NB4 (cell line): ENCODE results near the gene CDC42BPG.
A peak's percentile ranks its signal among the peaks of the same experiment; 100 is the strongest.
"Not testable (repeated sequence)": the region's sequence is repeated elsewhere in the genome, so short reads cannot be mapped to it uniquely, and the experiment has no call there.

Experiments
- DNase-seq: peaks from one replicate; pipeline ENCODE4 v3.0.0; 2010; ENCODE audit warnings: low read depth
- H3K4me3 ChIP-seq: one replicate; pipeline ENCODE4 v1.5.1; 2011; ENCODE audit warnings: mild to moderate bottlenecking, low read depth, low read length, moderate library complexity
- MYC ChIP-seq: IDR thresholded peaks from 2 replicates; pipeline ENCODE4 v1.6.1; 2011; ENCODE audit warnings: low read depth, low read length
- POLR2A ChIP-seq: IDR thresholded peaks from 2 replicates; pipeline ENCODE4 v1.6.1; 2011; ENCODE audit warnings: mild to moderate bottlenecking; ENCODE audit not compliant: insufficient read length; ENCODE audit errors: extremely low read depth
- TF ChIP-seq, protein P1 (sequence below): IDR thresholded peaks from 2 replicates; pipeline ENCODE4 v1.6.1; 2011; ENCODE audit warnings: low read depth, low read length
- TF ChIP-seq, protein P2 (sequence below): IDR thresholded peaks from one replicate; pipeline ENCODE4 v1.5.1; 2012; ENCODE audit warnings: low read depth, low read length

The CDC42BPG gene

DNA sequence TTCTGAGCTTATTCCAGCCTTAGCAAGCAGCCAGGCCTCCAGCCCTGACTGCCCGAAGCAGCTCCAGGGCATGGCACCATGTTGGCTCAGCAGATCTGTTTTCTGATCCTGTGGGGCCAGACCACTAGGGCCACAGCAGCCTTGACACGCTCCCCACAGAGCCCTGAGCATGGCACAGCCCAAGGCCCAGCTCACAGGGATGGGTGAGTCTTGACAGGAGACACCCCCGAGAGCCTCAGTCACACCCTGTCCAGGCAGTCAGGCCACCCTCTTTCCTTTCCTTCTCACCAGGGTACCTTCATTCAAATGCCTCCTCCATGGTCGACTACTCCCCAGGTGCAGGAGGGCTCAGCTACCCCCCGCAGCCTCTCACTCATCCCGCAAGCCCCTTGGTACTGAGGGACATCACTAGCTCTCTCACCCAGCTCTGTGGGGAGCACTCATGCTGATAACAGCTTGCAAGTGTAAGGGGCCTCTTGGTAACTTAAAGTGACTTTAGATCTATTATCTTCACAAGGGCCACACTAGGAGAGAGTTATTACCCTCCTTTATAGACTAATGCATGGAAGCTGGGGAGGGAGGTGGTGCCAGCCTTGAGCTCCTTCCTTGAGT lies 3.9 kb upstream of the CDC42BPG start:
- TF ChIP-seq, protein P1, sequence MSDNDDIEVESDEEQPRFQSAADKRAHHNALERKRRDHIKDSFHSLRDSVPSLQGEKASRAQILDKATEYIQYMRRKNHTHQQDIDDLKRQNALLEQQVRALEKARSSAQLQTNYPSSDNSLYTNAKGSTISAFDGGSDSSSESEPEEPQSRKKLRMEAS, result no peak
- TF ChIP-seq MYC (no peak), POLR2A (no peak)
- TF ChIP-seq, protein P2, sequence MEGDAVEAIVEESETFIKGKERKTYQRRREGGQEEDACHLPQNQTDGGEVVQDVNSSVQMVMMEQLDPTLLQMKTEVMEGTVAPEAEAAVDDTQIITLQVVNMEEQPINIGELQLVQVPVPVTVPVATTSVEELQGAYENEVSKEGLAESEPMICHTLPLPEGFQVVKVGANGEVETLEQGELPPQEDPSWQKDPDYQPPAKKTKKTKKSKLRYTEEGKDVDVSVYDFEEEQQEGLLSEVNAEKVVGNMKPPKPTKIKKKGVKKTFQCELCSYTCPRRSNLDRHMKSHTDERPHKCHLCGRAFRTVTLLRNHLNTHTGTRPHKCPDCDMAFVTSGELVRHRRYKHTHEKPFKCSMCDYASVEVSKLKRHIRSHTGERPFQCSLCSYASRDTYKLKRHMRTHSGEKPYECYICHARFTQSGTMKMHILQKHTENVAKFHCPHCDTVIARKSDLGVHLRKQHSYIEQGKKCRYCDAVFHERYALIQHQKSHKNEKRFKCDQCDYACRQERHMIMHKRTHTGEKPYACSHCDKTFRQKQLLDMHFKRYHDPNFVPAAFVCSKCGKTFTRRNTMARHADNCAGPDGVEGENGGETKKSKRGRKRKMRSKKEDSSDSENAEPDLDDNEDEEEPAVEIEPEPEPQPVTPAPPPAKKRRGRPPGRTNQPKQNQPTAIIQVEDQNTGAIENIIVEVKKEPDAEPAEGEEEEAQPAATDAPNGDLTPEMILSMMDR, result no peak
- DNase-seq, result no peak
- no peak overlapping the region for H3K4me3 ChIP-seq

DNA sequence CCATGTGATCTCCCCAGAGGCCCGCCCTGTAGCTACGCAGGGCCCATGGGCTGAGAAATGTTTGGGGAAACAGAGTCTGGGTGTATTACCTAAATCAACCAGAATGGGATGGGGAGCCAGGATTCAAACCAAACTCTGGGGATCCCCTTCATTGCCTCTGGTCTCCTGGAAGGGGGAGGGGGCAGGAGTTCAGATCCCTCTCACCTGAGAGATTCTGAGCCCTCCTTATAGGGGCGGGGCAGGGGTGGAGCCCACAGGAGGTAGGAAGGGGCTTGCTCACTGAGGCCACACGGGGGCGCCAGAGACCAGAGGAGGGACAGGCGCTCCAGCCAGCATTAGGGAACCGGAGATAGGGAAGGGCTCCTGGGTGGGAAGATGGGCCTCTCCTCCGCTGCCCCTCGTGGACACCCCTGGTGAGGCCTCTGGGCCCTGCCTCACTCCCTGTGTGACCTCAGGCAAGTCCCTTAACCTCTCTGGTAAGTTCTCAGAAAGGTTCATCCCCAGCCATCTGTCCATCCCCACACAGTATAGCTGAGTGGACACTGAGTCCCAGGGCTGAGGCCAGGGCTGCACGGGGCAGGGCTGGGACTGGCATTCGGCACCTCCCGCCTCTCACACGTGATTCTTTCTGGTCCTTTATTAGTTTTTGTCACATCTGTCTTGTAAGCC lies 2.7 kb upstream of the CDC42BPG start:
- TF ChIP-seq MYC (peak; percentile 60; the same call in 1 of the 2 replicates), POLR2A (no peak)
- TF ChIP-seq, protein P1, result no peak
- TF ChIP-seq, protein P2, result peak; percentile 86
- H3K4me3 ChIP-seq, result no peak overlapping the region
- DNase-seq, result peak; percentile 93

DNA sequence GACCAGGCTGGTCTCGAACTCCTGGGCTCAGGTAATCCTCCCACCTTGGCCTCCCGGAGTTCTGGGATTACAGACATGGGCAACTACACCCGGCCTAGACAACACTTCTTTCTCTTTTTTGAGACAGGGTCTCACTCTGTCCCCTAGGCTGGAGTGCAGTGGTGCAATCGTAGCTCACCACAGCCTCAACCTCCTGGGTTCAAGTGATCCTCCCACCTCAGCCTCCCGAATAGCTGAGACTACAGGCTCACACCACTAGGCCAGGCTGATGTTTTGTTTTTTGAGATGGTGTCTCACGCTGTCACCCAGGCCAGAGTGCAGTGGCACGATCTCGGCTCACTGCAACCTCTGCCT lies 1.3 kb upstream of the CDC42BPG start:
- not testable (repeated sequence) for H3K4me3 ChIP-seq, DNase-seq

DNA sequence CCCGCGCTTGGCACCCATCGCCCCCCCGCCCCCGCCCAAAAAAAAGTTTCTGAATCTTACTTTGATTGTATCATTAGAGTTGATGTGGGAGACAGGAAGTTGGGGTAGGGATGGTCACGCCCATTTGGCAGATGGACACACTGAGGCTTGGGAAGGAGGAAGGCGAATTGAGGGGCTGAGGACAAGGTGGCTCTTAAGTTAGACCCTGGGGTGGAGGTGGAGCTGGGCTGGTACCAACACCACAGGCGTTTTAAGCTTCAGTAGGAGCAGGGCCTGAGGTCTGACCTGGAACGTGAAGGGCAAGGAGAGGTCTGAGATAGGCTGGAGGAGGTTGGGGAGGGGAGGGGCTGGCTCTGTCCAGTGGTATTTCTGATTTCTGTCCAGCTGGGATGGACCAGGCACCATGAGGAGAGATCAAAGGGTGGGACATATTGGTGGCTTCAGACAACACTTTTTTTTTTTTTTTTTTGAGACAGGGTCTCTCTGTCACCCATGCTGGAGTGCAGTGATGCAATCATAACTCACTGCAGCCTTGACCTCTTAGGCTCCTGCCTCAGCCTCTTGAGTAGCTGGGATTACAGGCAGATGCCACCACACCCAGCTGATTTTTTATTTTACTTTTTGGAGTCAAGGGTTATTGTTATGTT lies 799 bp upstream of the CDC42BPG start:
- DNase-seq, result peak; percentile 61
- H3K4me3 ChIP-seq, result no peak overlapping the region
- TF ChIP-seq, protein P1, result no peak
- TF ChIP-seq, protein P2, result no peak
- TF ChIP-seq POLR2A (no peak), MYC (no peak)

DNA sequence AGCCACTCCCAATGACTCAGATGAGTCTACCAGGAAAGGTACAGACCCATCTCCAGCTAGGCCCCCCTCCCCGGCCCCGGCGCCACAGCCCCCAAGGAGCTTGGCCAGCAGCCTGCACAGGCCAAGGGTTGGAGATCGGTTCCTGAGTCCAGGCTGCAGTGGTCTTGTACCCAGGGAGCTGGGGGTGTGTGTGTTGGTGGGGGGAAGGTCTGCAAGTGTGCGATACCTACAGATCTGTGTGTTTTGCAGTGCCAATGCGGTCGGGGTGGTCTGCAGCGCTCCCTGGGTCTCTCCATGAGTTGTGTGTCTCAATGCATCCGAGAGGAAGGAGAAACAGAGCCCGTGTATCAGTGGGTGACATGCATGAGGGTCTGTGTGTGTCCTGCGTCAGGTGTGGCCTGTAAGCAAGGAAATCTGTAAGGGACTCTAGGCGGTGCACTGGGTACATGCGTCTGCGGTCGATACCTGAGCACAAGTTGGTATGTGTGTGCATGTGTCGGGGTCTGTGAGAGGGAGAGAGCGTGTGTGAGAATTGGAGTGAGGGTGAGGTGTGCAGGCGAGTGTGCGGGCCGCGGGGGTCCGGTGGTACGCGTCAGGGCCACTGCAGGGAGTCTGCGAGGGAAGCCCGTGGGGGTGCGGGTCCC lies 645 bp downstream of the CDC42BPG start:
- TF ChIP-seq MYC (no peak), POLR2A (no peak)
- TF ChIP-seq, protein P2, result no peak
- TF ChIP-seq, protein P1, result no peak
- no peak overlapping the region for H3K4me3 ChIP-seq
- DNase-seq, result no peak

DNA sequence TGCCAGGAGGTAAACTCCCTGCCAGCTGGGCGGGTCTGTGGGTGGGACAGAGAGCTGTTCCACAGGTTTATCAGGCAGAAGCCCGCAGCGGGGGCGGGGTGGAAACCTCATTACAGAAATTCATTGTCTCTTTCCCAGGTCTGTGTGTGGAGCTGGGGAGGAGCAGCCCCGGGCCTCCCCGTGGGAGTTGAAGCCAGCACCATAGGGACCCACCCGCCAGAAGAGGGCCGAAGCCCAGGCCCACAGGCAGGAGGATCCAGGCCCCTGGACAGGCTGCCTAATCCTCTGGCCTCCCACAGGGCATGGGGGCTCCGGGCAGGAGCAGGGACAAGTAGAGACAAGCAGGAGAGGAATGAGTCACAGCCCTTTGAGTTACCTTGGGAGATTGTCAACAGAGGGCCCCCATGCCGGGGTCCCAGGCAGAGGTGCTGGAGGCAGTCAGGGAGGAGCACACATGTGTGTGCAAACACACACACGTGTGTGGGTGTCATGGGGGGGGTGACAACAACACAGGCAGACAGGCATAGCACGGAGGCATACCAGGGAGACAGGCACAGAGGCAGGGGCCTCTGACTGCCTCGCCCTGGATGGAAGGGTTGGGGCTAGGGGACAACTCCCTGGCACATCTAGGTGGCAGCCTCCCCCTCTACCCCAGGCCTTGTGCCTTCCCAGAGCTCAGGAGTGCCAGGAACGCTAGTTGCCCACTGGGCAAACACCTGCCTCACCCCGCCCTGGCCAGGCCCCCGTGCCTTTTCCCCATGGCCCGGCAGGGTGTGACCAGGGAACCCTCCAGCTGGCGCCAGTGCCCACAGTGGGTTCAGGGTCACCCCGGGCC lies 1.4 kb downstream of the CDC42BPG start:
- H3K4me3 ChIP-seq, result no peak overlapping the region
- no peak for DNase-seq
- no peak for TF ChIP-seq MYC
- TF ChIP-seq, protein P1, result no peak
- no peak for TF ChIP-seq POLR2A
- TF ChIP-seq, protein P2, result no peak
